Gastroesophageal sphincter (tissue), 4 donors: ENCODE measurements around the gene GGTLC2. TPM values are rescaled to one million over a fixed set of nuclear protein-coding genes. Genes with fewer than 3 reads are reported as not detected.
"Not testable (repeated sequence)": the region's sequence is repeated elsewhere in the genome, so short reads cannot be mapped to it uniquely, and the experiment has no call there.

Source experiments
- ATAC-seq: fragments of 150-250 bp; one replicate; pipeline ENCODE4 v1.9.1; 2016; ENCODE audit warnings: mild to moderate bottlenecking, moderate library complexity
- H3K27ac ChIP-seq, 4 donors: fragments of 200-600 bp; sonication (generic) in 3 of 4; 1 replicate in 3 of 4; 2 replicates in 1 of 4; pipeline ENCODE4 v1.5.1; 2016 to 2019
- H3K27me3 ChIP-seq: fragments of 200-600 bp; sonication (generic); one replicate; pipeline ENCODE4 v1.5.1; 2019
- H3K36me3 ChIP-seq, 2 donors: fragments of 200-600 bp; sonication (generic); one replicate each; pipeline ENCODE4 v1.5.1; 2019; ENCODE audit warnings: control low read depth in 1 of 2
- H3K4me1 ChIP-seq, 3 donors: fragments of 200-600 bp; sonication (generic); 1 replicate in 2 of 3; 2 replicates in 1 of 3; pipeline ENCODE4 v1.5.1; 2016 to 2019; ENCODE audit warnings: control low read depth in 2 of 3
- H3K4me3 ChIP-seq, 2 donors: fragments of 200-600 bp; sonication (generic); one replicate each; pipeline ENCODE4 v1.5.1; 2019; ENCODE audit warnings: mild to moderate bottlenecking in 1 of 2, moderate library complexity in 1 of 2
- H3K9me3 ChIP-seq, 3 donors: fragments of 200-600 bp; sonication (generic); one replicate each; pipeline ENCODE4 v1.5.1; 2017 to 2019; ENCODE audit warnings: control low read depth in 2 of 3
- EP300 ChIP-seq: sonication (generic); formaldehyde crosslinking; IDR thresholded peaks from one replicate; pipeline ENCODE4 v1.6.1; 2017; ENCODE audit warnings: antibody characterized with exemption, mild to moderate bottlenecking
- POLR2A ChIP-seq, 2 donors: fragments of 450-650 bp; IDR thresholded peaks; one replicate each; pipeline ENCODE4 v1.6.1; 2017; ENCODE audit warnings: antibody characterized with exemption in 2 of 2, mild to moderate bottlenecking in 2 of 2, moderate library complexity in 1 of 2
- POLR2AphosphoS5 ChIP-seq: sonication (generic); formaldehyde crosslinking; IDR thresholded peaks from one replicate; pipeline ENCODE4 v1.6.1; 2017; ENCODE audit warnings: antibody characterized with exemption
- WGBS, 2 donors: methylation state at CpG; one replicate each; pipeline ENCODE4 v1.1.5; 2018; ENCODE audit warnings: low coverage in 1 of 2; 5-methylcytosine and 5-hydroxymethylcytosine counted together
- total RNA-seq, 4 donors: library from RNA; depleted of rRNA; stranded (reverse); fragments of >200 nt; gene quantifications; one replicate each; pipeline ENCODE4 v1.1.0, GENCODE V29; 2016
- TF ChIP-seq, protein P1 (sequence below), 4 experiments: fragments of 200-600 bp in 2 of 4; fragments of 450-650 bp in 2 of 4; sonication (generic) in 1 of 4; IDR thresholded peaks; one replicate each; pipeline ENCODE4 v1.5.1; 2017 to 2019; ENCODE audit warnings: antibody characterized with exemption in 4 of 4, mild to moderate bottlenecking in 2 of 4, moderate library complexity in 2 of 4

Gene GGTLC2
- total RNA-seq, 4 donors from 2014 or later = not detected

DNA sequence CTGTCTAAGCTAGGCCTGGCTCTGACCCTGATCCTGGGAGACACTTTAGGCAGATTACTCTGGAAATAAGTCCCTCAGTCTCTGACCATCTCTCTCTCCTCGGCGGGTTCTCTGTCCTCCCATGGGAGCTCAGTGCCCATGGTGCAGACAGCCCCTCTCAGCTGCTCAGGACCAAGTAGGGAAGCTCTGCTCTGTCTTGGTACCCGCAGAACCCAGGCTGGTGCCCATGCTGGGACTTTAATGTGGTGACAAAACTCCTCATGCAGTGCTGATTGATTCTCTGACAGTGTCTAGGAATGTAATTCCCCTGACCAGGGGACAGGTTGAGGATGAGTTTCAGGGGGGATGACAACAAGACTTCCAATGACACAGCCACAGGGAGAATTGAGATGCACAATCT, 30.3 kb upstream of the GGTLC2 start:
- H3K27me3 ChIP-seq = peaks cover 9% of the 10 kb centered on the region
- no peak for ATAC-seq
- 65% methylated on average over 2 of the region's 3 CpGs; no CpG with 5 or more reads in 1 of the 2 donors for WGBS, 2 donors
- no peaks in the 10 kb centered on the region for H3K4me1 ChIP-seq
- H3K9me3 ChIP-seq = no peaks in the 10 kb centered on the region
- no peak for TF ChIP-seq EP300
- no peak for TF ChIP-seq POLR2A (IDR thresholded peaks at IDR 0.05)
- no peak for TF ChIP-seq POLR2AphosphoS5
- TF ChIP-seq, protein P1, sequence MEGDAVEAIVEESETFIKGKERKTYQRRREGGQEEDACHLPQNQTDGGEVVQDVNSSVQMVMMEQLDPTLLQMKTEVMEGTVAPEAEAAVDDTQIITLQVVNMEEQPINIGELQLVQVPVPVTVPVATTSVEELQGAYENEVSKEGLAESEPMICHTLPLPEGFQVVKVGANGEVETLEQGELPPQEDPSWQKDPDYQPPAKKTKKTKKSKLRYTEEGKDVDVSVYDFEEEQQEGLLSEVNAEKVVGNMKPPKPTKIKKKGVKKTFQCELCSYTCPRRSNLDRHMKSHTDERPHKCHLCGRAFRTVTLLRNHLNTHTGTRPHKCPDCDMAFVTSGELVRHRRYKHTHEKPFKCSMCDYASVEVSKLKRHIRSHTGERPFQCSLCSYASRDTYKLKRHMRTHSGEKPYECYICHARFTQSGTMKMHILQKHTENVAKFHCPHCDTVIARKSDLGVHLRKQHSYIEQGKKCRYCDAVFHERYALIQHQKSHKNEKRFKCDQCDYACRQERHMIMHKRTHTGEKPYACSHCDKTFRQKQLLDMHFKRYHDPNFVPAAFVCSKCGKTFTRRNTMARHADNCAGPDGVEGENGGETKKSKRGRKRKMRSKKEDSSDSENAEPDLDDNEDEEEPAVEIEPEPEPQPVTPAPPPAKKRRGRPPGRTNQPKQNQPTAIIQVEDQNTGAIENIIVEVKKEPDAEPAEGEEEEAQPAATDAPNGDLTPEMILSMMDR (IDR thresholded peaks at IDR 0.05) = no peak
- H3K4me3 ChIP-seq = no peak overlapping the region
- H3K36me3 ChIP-seq = no peaks in the 10 kb centered on the region
- H3K27ac ChIP-seq = no peak overlapping the region

DNA sequence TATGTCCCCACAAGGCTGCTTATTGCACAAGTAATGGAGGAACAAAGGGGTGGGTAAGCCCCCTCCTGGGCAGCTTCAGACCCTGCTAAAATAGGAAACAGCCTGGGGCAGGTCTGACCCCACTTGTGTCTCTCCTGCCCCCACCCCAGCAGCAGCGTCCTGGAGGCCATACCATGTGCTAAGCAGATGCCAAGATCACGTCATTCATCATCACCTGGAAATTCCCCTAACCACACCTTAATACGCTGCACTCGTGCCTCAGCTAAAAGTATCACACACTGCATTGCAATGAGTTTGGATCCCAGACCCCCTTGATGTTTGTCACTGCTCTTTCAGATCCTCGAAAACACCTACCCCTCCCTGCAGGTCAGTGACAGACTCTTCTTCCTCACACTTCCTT, 27.8 kb upstream of the GGTLC2 start:
- TF ChIP-seq, protein P1 (IDR thresholded peaks at IDR 0.05) = no peak
- no peak for TF ChIP-seq POLR2A (IDR thresholded peaks at IDR 0.05)
- TF ChIP-seq EP300 = no peak
- no peak for TF ChIP-seq POLR2AphosphoS5
- Histone ChIP-seq H3K27me3 (peaks cover 9% of the 10 kb centered on the region), H3K36me3 (no peaks in the 10 kb centered on the region), H3K27ac (no peak overlapping the region), H3K4me3 (no peak overlapping the region), H3K4me1 (no peaks in the 10 kb centered on the region), H3K9me3 (no peaks in the 10 kb centered on the region)
- ATAC-seq = no peak
- WGBS, 2 donors = 28 to 46% methylated on average over 4 to 5 of the region's 5 CpGs

DNA sequence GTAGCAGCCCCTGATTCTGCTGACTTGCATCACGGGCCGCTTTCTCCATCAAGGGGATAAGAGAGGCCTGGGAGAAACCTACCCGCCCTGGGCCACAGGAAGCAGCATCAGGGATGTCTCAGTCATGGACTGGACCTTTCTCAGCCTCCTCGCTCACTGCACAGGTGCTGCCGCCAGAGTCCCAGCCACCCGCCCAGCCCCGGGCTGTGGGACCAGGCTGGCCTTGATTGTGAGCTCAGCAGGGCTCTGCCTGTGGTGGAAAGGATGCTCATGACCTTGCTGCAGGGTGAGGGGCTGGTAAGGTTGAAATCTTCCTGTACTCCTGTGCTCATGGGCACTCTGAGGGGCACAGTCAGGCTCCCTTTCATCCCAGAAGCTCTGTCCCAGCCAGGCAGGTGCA, 26.0 kb upstream of the GGTLC2 start:
- H3K36me3 ChIP-seq = no peaks in the 10 kb centered on the region
- no peak overlapping the region for H3K27ac ChIP-seq
- WGBS, 2 donors = no CpG with 5 or more reads among the region's 7 CpGs
- TF ChIP-seq, protein P1 (IDR thresholded peaks at IDR 0.05) = no peak
- TF ChIP-seq POLR2A (IDR thresholded peaks at IDR 0.05) = no peak
- TF ChIP-seq POLR2AphosphoS5 = no peak
- TF ChIP-seq EP300 = no peak
- no peaks in the 10 kb centered on the region for H3K4me1 ChIP-seq
- no peak for ATAC-seq
- H3K27me3 ChIP-seq = peaks cover 9% of the 10 kb centered on the region
- H3K9me3 ChIP-seq = no peaks in the 10 kb centered on the region
- H3K4me3 ChIP-seq = no peak overlapping the region

DNA sequence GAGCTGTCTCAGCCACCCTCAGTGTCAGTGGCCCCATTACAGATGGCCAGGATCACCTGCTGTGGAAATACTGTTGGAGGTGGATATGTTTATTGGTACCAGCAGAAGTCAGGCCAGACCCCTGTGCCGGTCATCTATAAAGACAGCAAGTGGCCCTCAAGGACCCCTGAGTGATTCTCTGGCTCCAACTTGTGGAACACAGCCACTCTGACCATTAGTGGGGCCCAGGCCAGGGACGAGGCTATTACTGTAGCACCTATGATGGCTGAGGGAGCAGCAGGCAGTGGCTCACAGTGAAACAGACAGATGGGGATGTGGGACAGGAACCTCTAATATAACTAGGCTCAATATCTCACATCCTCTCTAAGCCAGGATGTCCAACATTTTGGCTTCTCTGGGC, 25.5 kb upstream of the GGTLC2 start:
- H3K27ac ChIP-seq = no peak overlapping the region
- H3K36me3 ChIP-seq = no peaks in the 10 kb centered on the region
- 40% methylated on average over 1 of the region's 2 CpGs; no CpG with 5 or more reads in 1 of the 2 donors for WGBS, 2 donors
- no peaks in the 10 kb centered on the region for H3K4me1 ChIP-seq
- peaks cover 9% of the 10 kb centered on the region for H3K27me3 ChIP-seq
- ATAC-seq = no peak
- peaks cover 0 to 3% (median 0%) of the 10 kb centered on the region in 3 donors for H3K9me3 ChIP-seq
- TF ChIP-seq, protein P1 (IDR thresholded peaks at IDR 0.05) = no peak
- TF ChIP-seq POLR2AphosphoS5 = no peak
- no peak for TF ChIP-seq EP300
- no peak for TF ChIP-seq POLR2A (IDR thresholded peaks at IDR 0.05)
- no peak overlapping the region for H3K4me3 ChIP-seq

DNA sequence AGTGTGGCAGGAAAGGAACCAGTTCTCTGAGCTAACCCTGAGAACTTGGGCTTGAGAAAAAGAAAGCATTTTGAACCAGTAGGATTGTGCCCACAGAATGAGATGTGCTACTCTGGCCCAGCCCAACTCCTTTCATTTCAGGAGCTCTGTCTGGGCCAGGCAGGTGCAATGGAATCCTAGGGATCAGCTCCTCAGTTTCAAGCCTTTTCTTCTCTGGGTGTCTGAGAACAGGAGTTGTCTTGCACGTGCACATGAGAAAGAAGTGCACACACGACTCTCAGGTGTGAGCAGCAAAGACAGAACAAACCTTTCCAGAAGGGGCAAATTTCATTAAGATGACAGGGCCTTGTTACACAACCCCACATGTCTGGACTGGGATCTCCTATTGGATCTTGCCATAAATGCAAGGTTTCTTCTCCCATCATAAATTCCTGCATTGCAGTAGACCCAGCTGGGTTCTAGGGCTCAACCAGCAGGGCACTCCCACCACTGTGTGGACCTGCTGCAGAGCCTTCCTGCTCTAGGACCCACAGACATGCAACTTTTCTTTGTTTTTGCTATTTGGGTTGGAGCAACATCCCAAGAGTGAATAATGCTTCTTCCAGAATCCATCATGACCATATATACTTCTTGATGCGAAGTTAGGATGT, 24.5 kb upstream of the GGTLC2 start:
- H3K27me3 ChIP-seq = peaks cover 9% of the 10 kb centered on the region
- H3K9me3 ChIP-seq = peaks cover 0 to 11% (median 0%) of the 10 kb centered on the region in 3 donors
- H3K4me1 ChIP-seq = no peaks in the 10 kb centered on the region
- ATAC-seq = no peak
- no peak for TF ChIP-seq POLR2A (IDR thresholded peaks at IDR 0.05)
- TF ChIP-seq, protein P1 (IDR thresholded peaks at IDR 0.05) = no peak
- no peak for TF ChIP-seq EP300
- TF ChIP-seq POLR2AphosphoS5 = no peak
- H3K4me3 ChIP-seq = no peak overlapping the region
- no peaks in the 10 kb centered on the region for H3K36me3 ChIP-seq
- H3K27ac ChIP-seq = no peak overlapping the region
- 72% methylated on average over 3 of the region's 3 CpGs; no CpG with 5 or more reads in 1 of the 2 donors for WGBS, 2 donors

DNA sequence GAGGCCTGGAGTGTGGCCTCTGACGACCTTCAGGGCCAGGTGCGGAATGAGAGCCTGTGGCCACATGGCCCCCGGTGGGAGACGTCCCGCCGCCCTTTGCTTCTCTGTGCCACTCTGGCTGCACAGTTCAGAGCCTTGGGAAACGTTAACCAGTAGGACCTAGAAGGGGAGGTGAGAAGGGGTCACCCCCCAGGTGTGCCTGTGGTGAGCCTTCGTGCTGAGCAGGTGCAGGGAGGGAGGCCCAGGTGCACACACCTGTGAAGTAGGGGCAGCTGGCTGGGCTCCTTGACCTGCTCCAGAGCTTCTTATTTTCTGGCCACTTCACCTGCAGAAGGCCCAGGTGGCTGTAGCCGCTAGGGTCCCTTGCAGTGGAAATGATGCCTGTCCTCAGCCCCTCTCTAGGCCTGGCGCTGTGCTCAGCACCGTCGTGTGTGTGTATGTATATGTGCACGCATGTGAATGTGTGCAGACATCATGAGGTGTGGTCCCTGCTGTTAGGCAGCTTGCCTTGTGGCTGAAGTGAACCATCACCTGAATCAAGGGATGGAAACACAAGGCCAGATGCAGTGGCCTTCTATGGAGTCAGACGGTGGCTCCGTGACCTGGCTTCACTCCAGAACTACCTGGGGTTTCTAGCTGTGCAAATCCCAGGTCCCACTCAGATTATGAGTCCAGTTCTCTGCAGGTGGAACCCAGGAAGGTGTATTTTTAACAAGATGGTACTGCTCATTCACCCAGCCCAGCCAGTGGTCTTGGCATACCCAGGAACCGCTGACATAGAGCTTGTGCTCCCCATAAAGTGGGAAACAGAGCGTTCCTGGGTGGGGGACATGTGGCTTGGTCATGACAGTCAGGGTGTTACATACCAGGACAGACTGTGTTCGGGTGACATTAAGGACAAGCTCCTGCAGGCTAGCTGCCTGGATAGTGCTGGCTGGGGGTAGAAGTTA, 15.6 kb upstream of the GGTLC2 start:
- H3K27me3 ChIP-seq, H3K36me3 ChIP-seq, ATAC-seq, H3K4me1 ChIP-seq, H3K27ac ChIP-seq, H3K4me3 ChIP-seq: not testable (repeated sequence)
- H3K9me3 ChIP-seq = peaks cover 0 to 28% (median 0%) of the 10 kb centered on the region in 3 donors
- WGBS, 2 donors = no CpG with 5 or more reads among the region's 18 CpGs

DNA sequence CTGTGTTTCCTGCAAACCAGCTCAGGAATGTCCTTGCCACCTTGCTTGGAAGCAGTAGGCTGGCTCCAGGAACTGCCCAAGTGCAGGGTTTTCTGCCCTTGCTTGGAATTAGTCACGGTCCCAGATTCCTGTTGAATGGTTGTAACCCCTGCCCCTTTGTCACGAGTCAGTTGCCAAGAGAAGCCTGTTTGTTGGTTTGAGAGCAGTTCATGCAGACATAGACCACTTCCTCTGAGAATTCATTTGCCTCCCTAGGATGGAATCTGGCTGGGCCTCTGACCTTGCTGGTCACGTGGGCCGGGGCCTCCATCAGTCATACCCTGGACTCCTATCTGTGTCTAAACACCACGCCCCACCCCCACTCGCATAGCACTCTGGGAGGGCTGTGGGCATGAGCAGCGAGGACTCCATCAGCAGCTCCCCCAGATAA, 13.2 kb upstream of the GGTLC2 start:
- ATAC-seq, H3K36me3 ChIP-seq, H3K4me3 ChIP-seq, H3K27ac ChIP-seq, H3K4me1 ChIP-seq, H3K9me3 ChIP-seq, H3K27me3 ChIP-seq: not testable (repeated sequence)
- WGBS, 2 donors = 33% methylated on average over 1 of the region's 7 CpGs; no CpG with 5 or more reads in 1 of the 2 donors
